ENCODE measurements around the gene MOGAT3. TPM values are rescaled to one million over a fixed set of nuclear protein-coding genes. Genes with fewer than 3 reads are reported as not detected.

Gene MOGAT3
- total and polyA plus RNA-seq, 7 experiments from 2014 or later, result not detected

DNA sequence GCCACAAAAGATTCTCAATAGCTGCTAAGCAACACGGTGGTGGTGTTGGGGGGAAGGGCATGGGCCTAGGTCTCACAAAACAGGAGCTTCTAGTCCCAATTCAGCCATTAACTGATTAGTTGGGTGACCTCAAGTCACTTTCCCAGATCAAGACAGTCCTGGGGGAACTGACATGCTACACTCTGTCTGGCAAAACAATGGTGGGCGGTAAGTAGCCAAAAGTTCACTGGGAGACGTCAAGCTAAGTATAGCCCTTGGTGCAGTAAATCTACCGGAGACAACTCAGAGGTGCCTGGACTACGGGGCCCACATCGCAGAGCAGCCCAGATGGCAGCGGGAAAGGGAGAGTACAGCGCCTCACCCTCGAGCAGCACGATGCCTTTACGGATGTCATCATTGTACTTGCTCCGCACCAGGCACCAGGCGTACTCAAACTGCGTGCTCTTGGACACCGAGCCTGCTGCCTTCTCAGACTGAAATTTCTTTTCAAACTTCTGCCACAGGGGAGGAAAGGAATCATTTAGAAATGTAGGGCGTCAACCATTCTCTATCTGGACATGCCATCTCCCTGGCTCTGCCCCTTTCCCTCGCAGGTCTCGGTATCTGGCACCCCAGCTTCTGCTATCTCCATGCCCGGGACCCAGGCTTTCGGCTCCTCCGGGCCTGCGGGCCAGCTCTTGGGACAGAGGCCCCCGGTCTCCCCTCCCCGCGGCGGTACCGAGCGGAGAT is 43.0 kb upstream of the MOGAT3 start:
- ChIA-PET CTCF (interaction anchor here (0.6 to 2.5 kb wide), 17 partner anchors 9 to 918 kb away, joined by 3 to 30 read pairs (median 3); partner anchors contain the start of genes PLOD3, VGF and ZNHIT1), POLR2A (interaction anchor here (1.0 to 4.5 kb wide), 12 partner anchors 9 to 369 kb away, joined by 3 to 61 read pairs (median 4); partner anchors contain the start of genes PLOD3, SRRT and ZNHIT1)
- no peaks in the 10 kb centered on the region for H3K27me3 ChIP-seq (ENCODE audit: control insufficient read depth in 2 of 2, insufficient read depth in 2 of 2, low read length in 2 of 2)
- Mint-ChIP-seq H3K27me3 (no peaks in the 10 kb centered on the region), H3K4me1 (peaks cover 16 to 42% (median 35%) of the 10 kb centered on the region in 7 donors), H3K9me3 (no peaks in the 10 kb centered on the region), H3K27ac (peak overlapping the region; percentile 93 to 100 (median 97)), H3K4me3 (peak overlapping the region; percentile 88 to 100 (median 98)), H3K36me3 (peaks cover 0 to 7% (median 4%) of the 10 kb centered on the region in 5 donors)
- ATAC-seq (no peak), DNase-seq (peak in 2 of 9 donors; percentile 10 to 27)
- H3K4me3 ChIP-seq (ENCODE audit: low read length), result peak overlapping the region; percentile 100
- H3K9me3 ChIP-seq (ENCODE audit: control insufficient read depth in 2 of 3, low read length in 3 of 3), result no peaks in the 10 kb centered on the region
- H3K27ac ChIP-seq (ENCODE audit: low read depth, low read length), result peak overlapping the region; percentile 93
- peaks cover 0 to 25% (median 12%) of the 10 kb centered on the region in 3 experiments for H3K36me3 ChIP-seq (ENCODE audit: control insufficient read depth in 2 of 3, insufficient read depth in 3 of 3, low read length in 3 of 3)
- intact Hi-C loops (cut with micrococcal nuclease), result loop anchor here (1.0 to 10.0 kb wide), 16 partner anchors 8 to 1831 kb away; partner anchors contain the start of genes AP1S1 (in 2 of the 2), TRIM56 (in 2 of the 2), AGFG2 (in 1 of the 2) and AP4M1 (in 1 of the 2)
- peaks cover 14 to 16% of the 10 kb centered on the region in 2 donors for H3K4me1 ChIP-seq (ENCODE audit: control insufficient read depth in 2 of 2, insufficient read depth in 2 of 2, low read length in 2 of 2)

DNA sequence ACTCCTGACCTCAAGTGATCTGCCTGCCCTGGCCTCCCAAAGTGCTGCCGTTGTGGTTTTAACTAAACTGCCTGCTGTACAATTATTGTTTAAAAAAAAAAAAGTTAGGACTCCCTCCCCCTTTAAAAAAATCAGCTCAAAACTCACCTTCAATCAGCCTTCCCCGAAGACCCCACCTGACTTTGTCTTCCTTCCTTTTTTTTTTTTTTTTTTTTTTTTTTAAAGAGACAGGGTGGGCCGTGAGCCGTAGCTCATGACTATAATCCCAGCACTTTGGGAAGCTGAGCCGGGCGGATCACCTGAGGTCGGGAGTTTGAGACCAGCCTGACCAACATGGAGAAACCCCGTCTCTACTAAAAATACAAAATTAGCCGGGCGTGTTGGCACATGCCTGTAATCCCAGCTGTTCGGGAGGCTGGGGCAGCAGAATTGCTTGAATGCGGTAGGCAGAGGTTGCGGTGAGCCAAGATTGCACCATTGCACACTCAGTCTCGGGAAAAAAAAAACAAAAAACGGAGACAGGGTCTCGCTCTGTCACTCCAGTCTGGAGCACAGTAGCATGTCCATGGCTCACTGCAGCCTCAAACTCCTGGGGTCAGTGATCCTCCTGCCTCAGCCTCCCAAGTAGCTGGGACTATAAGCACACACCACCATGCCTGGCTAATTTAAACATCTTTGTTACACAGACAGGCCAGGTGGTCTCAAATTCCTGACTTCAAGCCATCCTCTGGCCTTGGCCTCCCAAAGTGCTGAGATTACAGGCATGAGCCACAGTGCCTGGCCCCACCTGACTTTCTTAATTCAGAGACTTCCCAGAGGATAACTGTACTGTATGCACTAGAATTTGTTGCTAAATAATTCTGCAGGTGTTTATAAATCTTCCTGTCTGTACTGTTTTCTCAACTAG is 40.9 kb upstream of the MOGAT3 start:
- H3K36me3 ChIP-seq (ENCODE audit: control insufficient read depth in 2 of 3, insufficient read depth in 3 of 3, low read length in 3 of 3), result peaks cover 0 to 45% (median 12%) of the 10 kb centered on the region in 3 experiments
- no peaks in the 10 kb centered on the region for H3K9me3 Mint-ChIP-seq
- no peak for ATAC-seq
- H3K4me3 Mint-ChIP-seq, result no peak overlapping the region
- H3K4me1 Mint-ChIP-seq, result peaks cover 12 to 35% (median 34%) of the 10 kb centered on the region in 7 donors
- peaks cover 0 to 5% (median 0%) of the 10 kb centered on the region in 5 donors for H3K36me3 Mint-ChIP-seq
- ChIA-PET POLR2A (interaction anchor here (1.1 to 4.5 kb wide), 2 partner anchors 22 to 24 kb away, joined by 4 to 61 read pairs; partner anchors contain the start of genes PLOD3 and ZNHIT1), CTCF (interaction anchor here (2.5 kb wide), 1 partner anchor 49 kb away, joined by 7 read pairs; no protein-coding TSS in a partner anchor)
- intact Hi-C loops (cut with micrococcal nuclease), result loop anchor here (5.0 to 10.0 kb wide), 6 partner anchors 367 to 1833 kb away; partner anchors contain the start of genes AGFG2 (in 1 of the 2), AP4M1 (in 1 of the 2), ARMC10 (in 1 of the 2) and FBXL13 (in 1 of the 2)
- H3K27me3 Mint-ChIP-seq, result no peaks in the 10 kb centered on the region
- H3K27ac ChIP-seq (ENCODE audit: low read depth, low read length), result no peak overlapping the region
- H3K4me3 ChIP-seq (ENCODE audit: low read length), result no peak overlapping the region
- H3K9me3 ChIP-seq (ENCODE audit: control insufficient read depth in 2 of 3, low read length in 3 of 3), result no peaks in the 10 kb centered on the region
- H3K4me1 ChIP-seq (ENCODE audit: control insufficient read depth in 2 of 2, insufficient read depth in 2 of 2, low read length in 2 of 2), result peaks cover 14 to 16% of the 10 kb centered on the region in 2 donors
- no peak for DNase-seq
- H3K27ac Mint-ChIP-seq, result peak overlapping the region in 1 of 9 donors; percentile 67
- no peaks in the 10 kb centered on the region for H3K27me3 ChIP-seq (ENCODE audit: control insufficient read depth in 2 of 2, insufficient read depth in 2 of 2, low read length in 2 of 2)

DNA sequence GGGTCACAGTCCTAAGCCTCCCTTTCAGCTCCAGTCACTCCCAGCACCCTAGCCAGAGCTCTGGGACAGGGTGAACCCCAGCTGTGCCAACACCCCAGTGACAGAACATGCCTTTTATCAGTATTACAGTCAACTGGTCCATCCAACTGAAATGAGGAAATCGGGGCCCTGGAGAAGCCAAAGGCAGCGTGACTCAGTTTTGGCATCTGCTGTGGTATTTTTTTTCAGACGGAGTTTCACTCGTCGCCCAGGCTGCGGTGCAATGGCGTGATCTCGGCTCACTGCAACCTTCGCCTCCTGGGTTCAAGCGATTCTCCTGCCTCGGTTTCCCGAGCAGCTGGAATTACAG is 40.2 kb upstream of the MOGAT3 start:
- peaks cover 14 to 16% of the 10 kb centered on the region in 2 donors for H3K4me1 ChIP-seq (ENCODE audit: control insufficient read depth in 2 of 2, insufficient read depth in 2 of 2, low read length in 2 of 2)
- ATAC-seq (no peak), DNase-seq (no peak)
- H3K27me3 ChIP-seq (ENCODE audit: control insufficient read depth in 2 of 2, insufficient read depth in 2 of 2, low read length in 2 of 2), result no peaks in the 10 kb centered on the region
- peaks cover 0 to 51% (median 12%) of the 10 kb centered on the region in 3 experiments for H3K36me3 ChIP-seq (ENCODE audit: control insufficient read depth in 2 of 3, insufficient read depth in 3 of 3, low read length in 3 of 3)
- H3K27ac ChIP-seq (ENCODE audit: low read depth, low read length), result no peak overlapping the region
- no peak overlapping the region for H3K4me3 ChIP-seq (ENCODE audit: low read length)
- intact Hi-C loops (cut with micrococcal nuclease), result loop anchor here (5.0 to 10.0 kb wide), 6 partner anchors 366 to 1834 kb away; partner anchors contain the start of genes AGFG2 (in 1 of the 2), AP4M1 (in 1 of the 2), ARMC10 (in 1 of the 2) and FBXL13 (in 1 of the 2)
- Mint-ChIP-seq H3K4me1 (peaks cover 12 to 36% (median 33%) of the 10 kb centered on the region in 7 donors), H3K36me3 (peaks cover 0 to 5% (median 0%) of the 10 kb centered on the region in 5 donors), H3K27me3 (no peaks in the 10 kb centered on the region), H3K9me3 (no peaks in the 10 kb centered on the region), H3K4me3 (no peak overlapping the region), H3K27ac (peak overlapping the region in 1 of 9 donors; percentile 46)
- CTCF ChIA-PET, result no interaction called here
- POLR2A ChIA-PET, result interaction anchor here (1.1 kb wide), 1 partner anchor 21 kb away, joined by 4 read pairs; no protein-coding TSS in a partner anchor
- no peaks in the 10 kb centered on the region for H3K9me3 ChIP-seq (ENCODE audit: control insufficient read depth in 2 of 3, low read length in 3 of 3)

DNA sequence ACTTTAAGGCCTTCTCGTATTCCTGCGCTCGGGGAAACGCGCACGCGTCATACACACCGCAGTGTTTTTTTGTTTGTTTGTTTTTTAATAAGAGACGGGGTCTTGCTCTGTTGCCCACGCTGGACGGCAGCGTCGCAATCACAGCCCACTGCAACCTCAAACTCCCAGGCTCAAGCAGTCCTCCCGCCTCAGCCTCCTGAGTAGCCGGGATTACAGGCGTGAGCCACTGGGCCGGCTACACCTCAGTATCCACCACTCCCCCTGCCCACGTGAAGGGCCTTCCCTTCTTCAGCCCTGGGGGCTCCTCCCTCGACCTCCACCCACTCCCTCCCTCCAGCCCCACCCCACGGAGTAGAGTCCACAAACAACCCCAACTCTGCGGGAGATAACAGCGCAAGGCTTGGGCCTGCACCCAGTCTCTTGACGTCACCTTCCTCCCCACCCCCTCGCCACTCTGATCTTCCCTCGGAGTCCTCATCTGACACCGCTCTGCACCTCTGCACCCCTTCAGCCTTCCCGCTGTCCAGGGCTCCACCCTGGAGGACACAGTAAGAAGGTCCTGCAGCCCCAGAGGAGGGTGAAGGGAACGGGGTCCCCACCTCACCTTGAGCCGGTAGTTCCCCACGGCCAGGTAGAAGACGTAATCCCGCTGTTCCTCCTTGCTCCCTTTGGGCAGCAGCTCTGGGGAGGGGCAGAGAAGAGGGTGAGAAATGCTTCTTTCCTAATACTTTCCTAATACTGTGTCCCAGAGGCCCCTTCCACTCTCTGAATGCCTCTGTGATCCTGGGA is 39.6 kb upstream of the MOGAT3 start:
- POLR2A ChIA-PET, result interaction anchor here (1.1 kb wide), 1 partner anchor 20 kb away, joined by 4 read pairs; no protein-coding TSS in a partner anchor
- Mint-ChIP-seq H3K36me3 (peaks cover 0 to 4% (median 0%) of the 10 kb centered on the region in 5 donors), H3K9me3 (no peaks in the 10 kb centered on the region), H3K27me3 (no peaks in the 10 kb centered on the region), H3K4me3 (peak overlapping the region in 1 of 10 donors; percentile 38), H3K27ac (peak overlapping the region in 1 of 9 donors; percentile 46), H3K4me1 (peaks cover 7 to 32% (median 27%) of the 10 kb centered on the region in 7 donors)
- H3K27ac ChIP-seq (ENCODE audit: low read depth, low read length), result no peak overlapping the region
- H3K9me3 ChIP-seq (ENCODE audit: control insufficient read depth in 2 of 3, low read length in 3 of 3), result no peaks in the 10 kb centered on the region
- H3K4me3 ChIP-seq (ENCODE audit: low read length), result no peak overlapping the region
- DNase-seq (no peak), ATAC-seq (no peak)
- H3K4me1 ChIP-seq (ENCODE audit: control insufficient read depth in 2 of 2, insufficient read depth in 2 of 2, low read length in 2 of 2), result peaks cover 11 to 12% of the 10 kb centered on the region in 2 donors
- intact Hi-C loops (cut with micrococcal nuclease), result loop anchor here (5.0 to 10.0 kb wide), 6 partner anchors 366 to 1834 kb away; partner anchors contain the start of genes AGFG2 (in 1 of the 2), AP4M1 (in 1 of the 2), ARMC10 (in 1 of the 2) and FBXL13 (in 1 of the 2)
- CTCF ChIA-PET, result no interaction called here
- peaks cover 0 to 51% (median 12%) of the 10 kb centered on the region in 3 experiments for H3K36me3 ChIP-seq (ENCODE audit: control insufficient read depth in 2 of 3, insufficient read depth in 3 of 3, low read length in 3 of 3)
- no peaks in the 10 kb centered on the region for H3K27me3 ChIP-seq (ENCODE audit: control insufficient read depth in 2 of 2, insufficient read depth in 2 of 2, low read length in 2 of 2)

DNA sequence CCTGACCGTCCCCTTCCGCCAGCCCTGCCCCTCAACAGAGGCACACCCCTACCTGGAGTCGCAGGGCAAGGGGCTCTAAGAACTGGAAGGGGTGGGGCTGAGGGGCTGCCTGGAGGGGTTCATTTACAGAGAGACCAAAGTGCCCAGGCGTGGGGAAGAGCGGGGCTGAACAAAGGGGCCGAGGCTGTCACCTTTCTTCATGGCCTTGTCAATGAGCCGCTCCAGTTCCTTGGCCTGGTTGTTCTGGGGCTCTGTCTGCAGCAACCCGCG is 39.0 kb upstream of the MOGAT3 start:
- Histone ChIP-seq H3K36me3 (ENCODE audit: control insufficient read depth in 2 of 3, insufficient read depth in 3 of 3, low read length in 3 of 3) (peaks cover 0 to 54% (median 12%) of the 10 kb centered on the region in 3 experiments), H3K9me3 (ENCODE audit: control insufficient read depth in 2 of 3, low read length in 3 of 3) (no peaks in the 10 kb centered on the region), H3K27ac (ENCODE audit: low read depth, low read length) (no peak overlapping the region), H3K27me3 (ENCODE audit: control insufficient read depth in 2 of 2, insufficient read depth in 2 of 2, low read length in 2 of 2) (no peaks in the 10 kb centered on the region), H3K4me3 (ENCODE audit: low read length) (no peak overlapping the region), H3K4me1 (ENCODE audit: control insufficient read depth in 2 of 2, insufficient read depth in 2 of 2, low read length in 2 of 2) (peaks cover 8% of the 10 kb centered on the region in 2 donors)
- POLR2A ChIA-PET, result no interaction called here
- Mint-ChIP-seq H3K27me3 (no peaks in the 10 kb centered on the region), H3K36me3 (peaks cover 0 to 4% (median 0%) of the 10 kb centered on the region in 5 donors), H3K4me1 (peaks cover 1 to 28% (median 22%) of the 10 kb centered on the region in 7 donors), H3K9me3 (no peaks in the 10 kb centered on the region), H3K4me3 (peak overlapping the region in 1 of 10 donors; percentile 38), H3K27ac (no peak overlapping the region)
- DNase-seq, result no peak
- no peak for ATAC-seq
- CTCF ChIA-PET, result no interaction called here
- intact Hi-C loops (cut with micrococcal nuclease), result loop anchor here (5.0 to 10.0 kb wide), 6 partner anchors 365 to 1835 kb away; partner anchors contain the start of genes AGFG2 (in 1 of the 2), AP4M1 (in 1 of the 2), ARMC10 (in 1 of the 2) and FBXL13 (in 1 of the 2)

All from naive thymus-derived CD4-positive, alpha-beta T cell (primary cell).